Measurements from ENCODE around the gene KCNJ14. TPM values are rescaled to one million over a fixed set of nuclear protein-coding genes. Genes with fewer than 3 reads are reported as not detected.

KCNJ14 gene
- polyA plus RNA-seq, 1 donor, result 1.1 TPM

DNA sequence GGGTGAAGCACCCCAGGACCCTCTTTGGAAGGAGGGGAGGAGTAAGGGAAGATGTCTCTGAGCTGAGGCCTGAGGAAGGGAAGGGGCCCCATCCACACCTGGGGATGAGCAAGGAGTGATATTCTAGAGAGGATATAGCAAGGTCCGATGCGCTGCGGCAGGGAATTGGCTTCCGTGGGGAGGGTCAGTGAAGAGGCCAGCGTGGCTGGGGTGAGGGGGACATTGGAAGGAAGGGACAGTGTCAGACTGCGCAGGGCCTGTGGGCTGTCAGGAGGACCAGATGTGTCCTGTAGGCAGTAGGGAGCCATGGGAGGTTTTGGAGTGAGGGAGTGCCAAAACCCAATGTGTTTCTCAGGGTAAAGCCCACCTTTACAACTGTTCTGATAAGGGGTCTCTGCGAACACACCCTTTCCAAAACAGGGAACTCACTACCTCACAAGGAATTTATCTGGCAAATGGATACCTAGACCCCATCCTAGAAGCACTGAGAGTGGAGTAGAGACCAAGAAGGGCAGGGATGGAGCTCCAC, 52.6 kb downstream of the KCNJ14 start:
- no peak for DNase-seq

GRCh38 chr19:48508729-48509411, 53.5 kb downstream of the KCNJ14 start:
- DNase-seq, result no peak

- DNase-seq, result no peak
Observed at GRCh38 chr19:48509467-48510194, 54.3 kb downstream of the KCNJ14 start.

DNA sequence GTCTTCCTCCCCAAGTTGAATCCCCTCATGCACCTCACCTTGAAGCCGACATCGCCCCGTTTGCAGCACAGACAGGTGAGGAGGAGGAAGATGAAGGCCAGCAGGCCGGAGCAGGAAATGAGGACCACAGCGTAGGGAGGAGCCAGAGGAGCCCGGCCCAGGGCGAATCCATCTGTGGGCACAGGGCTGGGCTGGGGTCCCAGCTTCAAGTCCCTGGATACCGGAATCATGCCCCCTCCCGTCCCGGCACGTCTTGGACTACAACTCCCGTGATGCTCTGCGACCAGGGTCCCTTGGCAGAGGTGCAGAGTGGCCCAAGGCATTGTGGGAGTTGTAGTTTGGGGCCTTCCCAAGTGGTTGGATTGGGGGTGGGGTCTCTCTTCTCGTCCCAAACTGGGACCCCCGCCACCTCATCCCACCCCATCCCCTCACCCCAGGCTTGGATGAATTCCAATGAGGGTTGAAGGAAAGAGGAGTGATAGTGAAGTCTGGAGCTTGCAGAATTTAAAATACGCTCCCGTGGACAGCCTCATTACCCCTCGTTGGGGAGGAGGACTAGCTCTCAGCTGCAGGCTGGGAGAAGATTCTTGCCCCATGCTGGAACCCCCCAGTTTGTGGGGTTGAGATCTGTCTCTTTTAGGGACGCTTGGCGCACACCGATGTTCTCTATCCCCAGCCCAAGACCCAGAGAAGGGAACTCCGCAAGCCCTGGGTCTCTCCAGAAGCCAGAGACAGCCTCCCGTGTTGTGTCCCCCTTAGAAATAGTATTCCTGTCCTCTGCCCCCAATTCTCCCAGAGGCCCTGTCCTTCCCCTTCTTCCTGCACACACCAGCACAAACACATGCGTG, 55.3 kb downstream of the KCNJ14 start:
- DNase-seq, result no peak

DNA sequence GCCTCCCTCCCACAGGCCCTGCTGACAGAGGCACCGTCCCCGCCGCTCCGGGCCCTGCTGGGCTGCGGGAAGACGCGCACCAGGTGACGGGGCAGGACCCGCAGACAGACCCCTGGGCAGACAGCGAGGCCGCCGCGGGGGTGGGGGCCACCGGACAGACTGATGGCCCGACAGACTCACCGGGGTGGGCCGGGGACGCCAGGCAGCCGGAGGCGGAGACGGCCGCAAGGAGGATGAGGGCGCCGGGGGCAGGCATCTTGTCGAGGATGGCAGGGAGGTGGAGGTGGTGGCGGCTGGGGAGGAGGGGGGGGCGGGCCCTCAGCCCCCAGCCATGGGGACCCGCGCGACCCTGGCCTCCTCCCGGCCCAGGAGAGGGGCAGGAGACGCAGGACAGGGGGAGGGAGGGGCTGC, 56.0 kb downstream of the KCNJ14 start:
- DNase-seq, result no peak

DNA sequence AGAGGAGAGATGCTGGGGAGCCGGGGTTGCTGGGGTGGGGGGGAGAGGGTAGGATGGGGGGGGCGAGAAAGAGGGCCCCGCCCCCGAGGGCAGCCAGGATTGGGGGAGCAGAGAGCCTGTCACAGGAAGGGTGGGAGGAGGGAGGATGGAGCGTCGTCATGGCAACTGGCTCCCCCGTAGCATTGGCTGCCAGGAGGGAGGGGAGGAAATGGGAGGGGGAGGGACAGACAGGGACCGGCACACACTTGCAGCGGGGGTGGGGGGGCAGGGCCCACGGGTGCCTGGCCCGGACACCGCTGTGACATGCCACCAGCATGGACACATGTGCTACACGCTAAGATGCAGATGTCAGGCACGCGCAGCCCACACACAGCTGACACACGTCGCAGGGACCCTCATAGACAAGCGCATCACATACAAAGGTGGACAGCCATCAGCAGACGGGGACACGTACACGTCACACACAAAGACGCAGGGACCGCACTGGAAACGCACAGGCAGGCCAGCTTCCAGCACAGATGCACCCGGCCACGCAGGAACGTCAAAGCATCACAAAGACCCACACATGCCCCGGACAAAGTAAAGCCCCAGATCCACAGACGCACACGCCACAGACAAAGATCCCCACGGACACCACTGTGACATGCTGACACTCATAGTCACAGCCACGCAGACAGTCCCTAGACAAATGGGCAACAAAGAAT, 56.6 kb downstream of the KCNJ14 start, which contains the start of gene LMTK3:
Gene LMTK3, minus strand, starts transcription at position 36 of the 704 bp plus-strand sequence. CDS start 259 bp downstream, outside the sequence.
- no peak for DNase-seq

DNA sequence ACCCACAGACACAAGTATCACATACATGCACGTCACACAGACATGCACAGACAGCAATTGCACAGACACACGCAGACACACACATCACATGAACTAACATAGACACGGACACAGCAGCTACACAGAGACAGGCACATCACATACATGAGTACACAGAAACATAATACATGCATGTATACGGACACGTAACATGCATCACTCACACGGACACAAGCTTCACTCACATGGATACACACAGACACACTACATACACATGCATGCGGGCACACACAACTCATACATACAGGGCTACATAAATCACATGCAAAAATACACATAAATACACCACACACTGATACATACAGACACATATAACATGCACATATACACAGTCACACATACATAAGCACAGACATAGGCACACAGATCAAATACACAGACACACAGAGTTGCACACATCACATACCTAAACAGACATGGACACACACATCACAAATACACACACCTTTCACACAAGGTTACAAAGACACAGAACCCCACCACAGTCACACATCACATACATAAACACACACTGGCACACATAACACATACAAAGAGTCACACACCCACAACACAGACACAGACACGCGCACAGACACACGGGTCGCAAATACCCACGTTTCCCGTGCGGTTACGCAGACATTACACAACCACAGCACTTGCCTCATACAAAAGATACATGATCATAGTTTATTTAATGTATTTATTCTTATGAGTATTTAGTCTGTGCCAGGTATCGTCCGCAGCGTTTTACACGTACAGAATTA, 57.3 kb downstream of the KCNJ14 start:
- DNase-seq, result no peak

- DNase-seq, result no peak
Observed at GRCh38 chr19:48513289-48514122, 58.1 kb downstream of the KCNJ14 start.

DNA sequence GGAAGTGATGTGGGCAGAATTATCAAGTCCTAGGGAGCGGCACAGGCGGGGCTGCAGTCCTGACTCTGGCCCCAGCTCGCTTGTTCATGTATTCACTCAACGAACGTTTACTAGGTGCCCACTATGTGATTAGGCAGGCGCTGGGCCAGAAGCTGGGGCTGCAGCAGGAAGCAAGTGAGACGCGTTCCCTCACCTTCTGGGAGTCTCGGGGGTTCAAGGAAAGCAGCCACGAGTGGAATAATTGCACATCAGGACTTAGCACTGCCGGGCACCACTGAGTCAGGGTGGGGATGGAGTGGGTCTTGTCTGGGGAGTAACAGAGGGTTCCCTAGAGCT, 58.7 kb downstream of the KCNJ14 start:
- DNase-seq, result no peak

DNA sequence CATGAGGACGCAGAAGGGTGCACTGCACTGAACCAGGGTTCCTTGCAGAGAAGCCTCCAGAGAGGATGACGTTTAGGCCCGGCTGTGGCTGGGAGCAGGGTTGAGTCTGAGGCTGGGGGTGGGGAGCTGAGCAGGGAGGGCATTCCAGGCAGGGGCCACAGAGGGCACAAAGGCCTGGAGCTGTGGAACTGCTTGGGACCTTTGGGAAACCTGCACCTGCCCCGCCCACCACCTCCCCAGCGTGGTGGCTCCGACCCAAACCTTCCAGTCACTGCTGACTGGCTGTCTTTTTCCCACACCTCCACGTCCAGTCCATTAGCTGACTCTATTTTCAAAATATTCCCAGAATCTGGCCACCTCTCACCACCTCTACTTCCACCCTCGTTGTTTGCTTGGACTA, 61.2 kb downstream of the KCNJ14 start:
- DNase-seq, result no peak

Other genes with a start within 250 kb of the KCNJ14 start
- gene CARD8, start 199.7 kb upstream of the KCNJ14 start, polyA plus RNA-seq (ENCODE audit: insufficient read length), result 74.3 TPM
- gene ZNF114, start 185.5 kb upstream of the KCNJ14 start, polyA plus RNA-seq (ENCODE audit: insufficient read length), result 7.7 TPM
- gene EMP3, start 130.0 kb upstream of the KCNJ14 start, polyA plus RNA-seq (ENCODE audit: insufficient read length), result 62.3 TPM
- 12.5 TPM for gene TMEM143, start 91.6 kb upstream of the KCNJ14 start, polyA plus RNA-seq (ENCODE audit: insufficient read length)
- gene SYNGR4, start 91.2 kb upstream of the KCNJ14 start, polyA plus RNA-seq (ENCODE audit: insufficient read length), result not detected
- gene KDELR1, start 64.0 kb upstream of the KCNJ14 start, polyA plus RNA-seq (ENCODE audit: insufficient read length), result 227 TPM
- 0.47 TPM for gene GRIN2D, start 61.9 kb upstream of the KCNJ14 start, polyA plus RNA-seq (ENCODE audit: insufficient read length)
- gene GRWD1, start 9.6 kb upstream of the KCNJ14 start, polyA plus RNA-seq (ENCODE audit: insufficient read length), result 22.2 TPM
- 94.1 TPM for gene CYTH2, start 13.8 kb downstream of the KCNJ14 start, polyA plus RNA-seq (ENCODE audit: insufficient read length)
- gene LMTK3, start 56.3 kb downstream of the KCNJ14 start, polyA plus RNA-seq (ENCODE audit: insufficient read length), result 2.0 TPM
- gene SULT2B1, start 96.6 kb downstream of the KCNJ14 start, polyA plus RNA-seq (ENCODE audit: insufficient read length), result 0.38 TPM
- not detected for gene SPACA4, start 151.2 kb downstream of the KCNJ14 start, polyA plus RNA-seq (ENCODE audit: insufficient read length)
- gene FAM83E, start 159.5 kb downstream of the KCNJ14 start, polyA plus RNA-seq (ENCODE audit: insufficient read length), result 0.57 TPM
- 969 TPM for gene RPL18, start 163.6 kb downstream of the KCNJ14 start, polyA plus RNA-seq (ENCODE audit: insufficient read length)
- 19.9 TPM for gene SPHK2, start 163.9 kb downstream of the KCNJ14 start, polyA plus RNA-seq (ENCODE audit: insufficient read length)
- 9.5 TPM for gene DBP, start 181.8 kb downstream of the KCNJ14 start, polyA plus RNA-seq (ENCODE audit: insufficient read length)
- 21.1 TPM for gene CA11, start 190.6 kb downstream of the KCNJ14 start, polyA plus RNA-seq (ENCODE audit: insufficient read length)
- 1.1 TPM for gene NTN5, start 217.4 kb downstream of the KCNJ14 start, polyA plus RNA-seq (ENCODE audit: insufficient read length)
- 3.5 TPM for gene FUT2, start 240.4 kb downstream of the KCNJ14 start, polyA plus RNA-seq (ENCODE audit: insufficient read length)